RWPE1 (cell line): Measurements from ENCODE around the gene TNIP1.
A peak's percentile ranks its signal among the peaks of the same experiment; 100 is the strongest.

Experiments
- CTCF ChIA-PET: fragments of 350-600 bp; sonication (Branson Sonifier 250); formaldehyde crosslinking; extraction: SDS; loops from one replicate; lab custom pipeline; 2021; lab: Yijun Ruan, JAX
- POLR2A ChIA-PET: fragments of 400-600 bp; formaldehyde crosslinking; extraction: SDS; loops from one replicate; lab custom pipeline; 2020; ENCODE audit warnings: antibody characterized with exemption; ENCODE audit not compliant: low non-redundant PET; lab: Yijun Ruan, JAX
- DNase-seq: peaks from one replicate; pipeline ENCODE4 v3.0.0; 2012; ENCODE audit warnings: low spot score
- H3K27ac ChIP-seq: fragments of 450-650 bp; 2 replicates; pipeline ENCODE4 v1.5.1; 2017
- TF ChIP-seq, protein P1 (sequence below): fragments of 450-650 bp; conservative IDR thresholded peaks from 2 replicates; pipeline ENCODE4 v1.5.1; 2017; ENCODE audit warnings: low read depth, mild to moderate bottlenecking

TNIP1 gene, protein sequence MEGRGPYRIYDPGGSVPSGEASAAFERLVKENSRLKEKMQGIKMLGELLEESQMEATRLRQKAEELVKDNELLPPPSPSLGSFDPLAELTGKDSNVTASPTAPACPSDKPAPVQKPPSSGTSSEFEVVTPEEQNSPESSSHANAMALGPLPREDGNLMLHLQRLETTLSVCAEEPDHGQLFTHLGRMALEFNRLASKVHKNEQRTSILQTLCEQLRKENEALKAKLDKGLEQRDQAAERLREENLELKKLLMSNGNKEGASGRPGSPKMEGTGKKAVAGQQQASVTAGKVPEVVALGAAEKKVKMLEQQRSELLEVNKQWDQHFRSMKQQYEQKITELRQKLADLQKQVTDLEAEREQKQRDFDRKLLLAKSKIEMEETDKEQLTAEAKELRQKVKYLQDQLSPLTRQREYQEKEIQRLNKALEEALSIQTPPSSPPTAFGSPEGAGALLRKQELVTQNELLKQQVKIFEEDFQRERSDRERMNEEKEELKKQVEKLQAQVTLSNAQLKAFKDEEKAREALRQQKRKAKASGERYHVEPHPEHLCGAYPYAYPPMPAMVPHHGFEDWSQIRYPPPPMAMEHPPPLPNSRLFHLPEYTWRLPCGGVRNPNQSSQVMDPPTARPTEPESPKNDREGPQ

DNA sequence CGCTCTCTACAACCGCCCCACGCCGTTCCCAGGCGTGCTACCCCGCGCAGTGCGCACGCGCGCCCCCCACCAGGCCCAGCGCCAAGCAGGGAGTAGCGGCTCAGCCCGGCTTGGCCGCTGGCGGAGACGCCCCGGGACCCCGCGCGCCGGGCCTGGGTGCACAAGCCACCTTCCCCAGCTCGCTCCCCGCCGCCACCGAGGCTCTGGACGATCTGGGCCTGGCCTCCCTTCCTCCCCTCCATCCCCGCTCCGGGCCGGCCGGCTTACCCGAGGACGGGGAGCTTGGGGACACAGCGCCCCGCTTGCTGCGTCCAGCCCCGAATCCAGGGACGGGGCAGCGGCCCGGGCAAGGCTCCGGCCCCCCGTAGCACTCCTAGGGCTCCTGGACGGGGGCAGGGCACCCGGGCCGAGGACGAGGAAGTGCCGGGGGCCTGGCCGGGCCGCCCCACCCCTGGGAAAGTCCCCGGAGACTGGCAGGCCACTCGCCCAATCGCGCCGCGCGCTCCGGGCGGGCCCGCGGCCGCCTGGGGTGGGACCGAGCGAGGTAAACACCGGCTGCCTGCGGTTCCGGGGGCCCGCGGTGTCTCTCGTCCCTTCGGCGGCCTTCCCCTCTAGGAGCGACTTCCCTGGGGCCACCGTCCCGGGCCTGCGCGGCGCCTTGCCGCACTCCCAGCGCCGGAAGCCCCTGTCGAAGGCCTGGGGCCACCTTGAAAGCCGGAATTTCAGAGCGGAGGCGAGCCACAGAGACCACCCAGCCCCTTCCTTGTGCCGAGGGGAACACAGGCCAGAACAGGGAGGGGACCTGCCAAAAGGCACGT, at the start of gene TNIP1:
Gene TNIP1 (minus strand): TSS at position 422 of the 818 bp plus-strand sequence. CDS start 15,939 bp downstream, outside the sequence.
- TF ChIP-seq, protein P1, sequence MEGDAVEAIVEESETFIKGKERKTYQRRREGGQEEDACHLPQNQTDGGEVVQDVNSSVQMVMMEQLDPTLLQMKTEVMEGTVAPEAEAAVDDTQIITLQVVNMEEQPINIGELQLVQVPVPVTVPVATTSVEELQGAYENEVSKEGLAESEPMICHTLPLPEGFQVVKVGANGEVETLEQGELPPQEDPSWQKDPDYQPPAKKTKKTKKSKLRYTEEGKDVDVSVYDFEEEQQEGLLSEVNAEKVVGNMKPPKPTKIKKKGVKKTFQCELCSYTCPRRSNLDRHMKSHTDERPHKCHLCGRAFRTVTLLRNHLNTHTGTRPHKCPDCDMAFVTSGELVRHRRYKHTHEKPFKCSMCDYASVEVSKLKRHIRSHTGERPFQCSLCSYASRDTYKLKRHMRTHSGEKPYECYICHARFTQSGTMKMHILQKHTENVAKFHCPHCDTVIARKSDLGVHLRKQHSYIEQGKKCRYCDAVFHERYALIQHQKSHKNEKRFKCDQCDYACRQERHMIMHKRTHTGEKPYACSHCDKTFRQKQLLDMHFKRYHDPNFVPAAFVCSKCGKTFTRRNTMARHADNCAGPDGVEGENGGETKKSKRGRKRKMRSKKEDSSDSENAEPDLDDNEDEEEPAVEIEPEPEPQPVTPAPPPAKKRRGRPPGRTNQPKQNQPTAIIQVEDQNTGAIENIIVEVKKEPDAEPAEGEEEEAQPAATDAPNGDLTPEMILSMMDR: no peak
- peak; percentile 99 for DNase-seq
- ChIA-PET CTCF (interaction anchor here (0.6 to 2.3 kb wide), 10 partner anchors 17 to 1939 kb away, joined by 3 to 9 read pairs (median 3); partner anchors contain the start of gene ABLIM3), POLR2A (no interaction called here)
- peak within 1 kb of the TSS; percentile 90 for H3K27ac ChIP-seq

DNA sequence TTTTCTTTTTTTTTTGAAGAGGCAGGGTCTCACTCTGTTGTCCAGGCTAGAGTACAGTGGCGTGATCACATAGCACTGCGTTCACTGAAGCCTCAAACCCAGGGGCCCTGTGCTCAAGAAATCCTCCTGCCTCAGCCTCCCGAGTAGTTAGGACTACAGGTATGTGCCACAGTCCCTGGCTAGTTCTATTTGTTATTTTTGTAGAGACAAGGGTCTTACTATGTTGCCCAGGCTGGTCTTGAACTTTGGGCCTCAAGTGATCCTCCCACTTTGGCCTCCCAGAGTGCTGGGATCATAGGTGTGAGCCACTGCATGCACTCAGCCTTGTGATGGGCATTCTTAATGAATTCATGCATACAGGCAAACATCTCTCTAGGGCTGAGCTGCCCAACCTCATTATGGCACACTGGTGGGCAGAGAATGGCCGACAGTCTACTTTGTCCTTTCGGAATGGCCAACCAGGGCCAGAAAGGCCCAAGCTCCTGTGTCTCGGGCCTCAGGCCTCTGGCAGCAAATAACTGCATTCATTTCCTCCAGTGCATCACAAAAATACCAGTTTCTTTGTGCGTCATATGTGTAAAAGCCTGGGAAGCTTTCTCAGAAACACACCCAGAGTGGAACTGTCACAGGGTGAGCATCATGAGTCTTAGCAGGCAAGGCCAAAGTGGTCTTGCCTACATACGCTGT, 49.5 kb upstream of the TNIP1 start:
- no peak overlapping the region for H3K27ac ChIP-seq
- ChIA-PET POLR2A (no interaction called here), CTCF (interaction anchor here (0.7 to 2.0 kb wide), 3 partner anchors 11 to 637 kb away, joined by 3 to 9 read pairs (median 5); no protein-coding TSS in a partner anchor)
- DNase-seq: no peak
- TF ChIP-seq, protein P1: no peak

DNA sequence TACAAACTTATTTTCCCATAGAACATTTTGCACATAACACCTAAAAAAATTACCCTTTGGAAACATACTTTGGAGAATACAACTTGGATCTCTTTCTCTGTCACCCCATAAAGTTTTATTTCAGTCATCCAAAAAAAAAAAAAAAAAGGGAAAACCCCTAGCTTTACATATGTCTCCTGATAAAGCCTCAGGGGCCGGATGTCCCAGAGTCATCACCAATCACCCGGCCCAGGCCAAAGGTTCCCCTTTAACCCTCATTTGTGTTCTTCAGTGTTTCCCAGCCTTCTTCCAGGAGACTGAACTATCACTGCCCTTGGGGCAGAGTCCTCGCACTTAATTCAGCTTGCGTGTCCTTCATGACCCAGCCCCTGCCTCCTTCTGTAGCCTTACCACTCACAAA, 48.0 kb upstream of the TNIP1 start:
- ChIA-PET CTCF (interaction anchor here (0.8 to 2.0 kb wide), 2 partner anchors 36 to 110 kb away, joined by 3 to 9 read pairs; no protein-coding TSS in a partner anchor), POLR2A (no interaction called here)
- DNase-seq: no peak
- TF ChIP-seq, protein P1: no peak
- no peak overlapping the region for H3K27ac ChIP-seq

DNA sequence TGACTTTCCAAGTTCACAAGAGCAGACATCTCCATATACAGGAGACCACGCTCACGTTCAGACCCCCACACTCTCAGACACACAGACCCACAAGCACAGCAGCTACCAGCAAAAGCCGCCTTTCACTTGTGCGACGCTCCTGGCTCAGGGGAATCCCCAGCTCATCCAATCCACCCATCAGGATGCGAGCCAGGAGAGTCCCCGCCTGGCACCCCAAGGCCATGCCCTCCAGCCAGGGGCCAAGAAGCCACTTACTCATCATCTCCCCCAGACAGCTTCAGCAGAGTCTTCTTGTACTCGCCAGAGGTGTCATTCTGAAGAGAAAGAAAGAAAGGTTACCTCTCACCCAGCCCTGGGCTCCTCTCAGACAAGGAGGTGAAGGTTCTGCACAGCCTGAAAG, 47.1 kb upstream of the TNIP1 start:
- ChIA-PET POLR2A (no interaction called here), CTCF (interaction anchor here (0.6 to 5.5 kb wide), 4 partner anchors 14 to 126 kb away, joined by 3 to 109 read pairs (median 8); no protein-coding TSS in a partner anchor)
- TF ChIP-seq, protein P1: no peak
- no peak overlapping the region for H3K27ac ChIP-seq
- DNase-seq: no peak

DNA sequence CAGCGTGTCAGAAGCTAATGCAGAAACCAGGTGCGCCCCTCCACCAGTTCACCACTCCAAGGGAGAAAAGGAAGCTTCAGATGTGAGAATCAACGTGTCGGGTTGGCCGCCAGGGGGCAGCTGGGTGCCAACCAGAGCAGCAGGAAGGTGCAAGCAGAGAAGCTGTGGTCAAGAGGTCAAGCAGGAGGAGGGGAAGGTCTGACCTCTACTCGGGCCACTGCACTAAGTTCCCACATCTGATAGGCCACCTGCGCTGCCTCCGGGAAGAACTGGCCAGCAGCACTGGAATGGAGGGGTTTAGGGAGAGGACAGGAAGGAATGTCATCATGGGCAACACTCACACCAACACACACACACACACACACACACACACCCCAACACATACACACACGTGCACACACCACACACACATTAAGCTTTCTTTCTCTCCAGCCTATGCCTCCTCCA, 45.4 kb upstream of the TNIP1 start:
- DNase-seq: peak; percentile 75
- POLR2A ChIA-PET: no interaction called here
- TF ChIP-seq, protein P1: peak; percentile 86
- CTCF ChIA-PET: interaction anchor here (0.5 to 5.5 kb wide), 35 partner anchors 9 to 192 kb away, joined by 3 to 109 read pairs (median 4); partner anchors contain the start of gene ANXA6
- H3K27ac ChIP-seq: no peak overlapping the region
